ENCODE measurements around the gene ZNF790. TPM values are rescaled to one million over a fixed set of nuclear protein-coding genes. Genes with fewer than 3 reads are reported as not detected.
A peak's percentile ranks its signal among the peaks of the same experiment; 100 is the strongest.

ZNF790 gene
- 4.1 and 7.4 TPM in 2 replicates for total RNA-seq (2012; rRNA removed)

DNA sequence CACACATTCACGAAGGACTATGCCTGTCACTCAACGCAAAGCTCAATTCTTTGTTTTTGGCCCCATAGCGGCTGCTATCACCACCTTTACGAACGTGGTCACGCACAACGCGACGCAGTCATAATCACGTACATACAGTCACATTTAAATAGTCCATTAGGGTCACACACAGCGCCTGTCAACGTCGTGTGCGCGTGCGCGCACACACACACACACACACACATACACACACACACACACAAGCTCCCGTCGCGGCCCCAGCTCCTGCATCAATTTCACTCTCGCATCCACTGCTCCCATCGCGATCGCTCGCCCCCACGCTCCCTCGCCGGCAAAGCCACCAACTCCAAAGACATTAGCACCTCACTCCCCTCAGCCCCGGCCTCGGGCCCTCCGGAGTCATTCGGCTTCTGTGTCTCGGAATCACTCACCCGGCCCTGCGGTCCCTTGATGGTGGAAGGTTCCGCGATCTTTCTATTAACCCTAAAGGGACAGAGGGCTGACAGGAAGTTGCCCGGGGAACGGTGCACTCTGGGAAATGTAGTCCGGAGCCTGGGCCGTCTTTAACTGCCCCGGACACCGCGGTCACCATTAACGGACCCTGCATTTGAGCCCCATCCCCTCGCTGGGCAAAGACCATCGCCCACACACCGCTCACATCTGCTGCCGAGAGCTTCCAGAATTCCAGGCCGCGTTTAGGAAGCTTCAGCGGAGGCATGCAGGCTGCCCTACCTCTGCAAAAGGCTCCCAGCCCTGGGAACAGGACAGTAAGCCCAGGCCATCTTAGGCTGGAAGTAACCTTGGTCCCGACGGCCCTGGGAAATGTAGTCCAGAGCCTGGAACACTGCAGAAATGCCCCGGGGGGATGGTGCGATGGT, at the start of gene ZNF790:
Gene ZNF790 (minus strand): TSS at position 482 of the 878 bp plus-strand sequence. CDS start 12,768 bp downstream, outside the sequence.
- peak within 1 kb of the TSS; percentile 91 for H3K9ac ChIP-seq (ENCODE audit: low read depth, low read length)
- peaks cover 16% of the 10 kb centered on the region for H3K4me1 ChIP-seq (ENCODE audit: control insufficient read depth, insufficient read depth, low read length)
- H3K27me3 ChIP-seq (ENCODE audit: control insufficient read depth, insufficient read depth, low read length): no peaks in the 10 kb centered on the region
- peak within 1 kb of the TSS; percentile 95 for H3K4me3 ChIP-seq (ENCODE audit: low read length)
- H3K4me2 ChIP-seq (ENCODE audit: low read length): peak within 1 kb of the TSS; percentile 95
- H3K9me3 ChIP-seq (replicated peaks; ENCODE audit: low read length): peaks cover 8% of the 10 kb centered on the region
- H3K36me3 ChIP-seq (ENCODE audit: insufficient read depth, low read length): peaks cover 13% of the 10 kb centered on the region

DNA sequence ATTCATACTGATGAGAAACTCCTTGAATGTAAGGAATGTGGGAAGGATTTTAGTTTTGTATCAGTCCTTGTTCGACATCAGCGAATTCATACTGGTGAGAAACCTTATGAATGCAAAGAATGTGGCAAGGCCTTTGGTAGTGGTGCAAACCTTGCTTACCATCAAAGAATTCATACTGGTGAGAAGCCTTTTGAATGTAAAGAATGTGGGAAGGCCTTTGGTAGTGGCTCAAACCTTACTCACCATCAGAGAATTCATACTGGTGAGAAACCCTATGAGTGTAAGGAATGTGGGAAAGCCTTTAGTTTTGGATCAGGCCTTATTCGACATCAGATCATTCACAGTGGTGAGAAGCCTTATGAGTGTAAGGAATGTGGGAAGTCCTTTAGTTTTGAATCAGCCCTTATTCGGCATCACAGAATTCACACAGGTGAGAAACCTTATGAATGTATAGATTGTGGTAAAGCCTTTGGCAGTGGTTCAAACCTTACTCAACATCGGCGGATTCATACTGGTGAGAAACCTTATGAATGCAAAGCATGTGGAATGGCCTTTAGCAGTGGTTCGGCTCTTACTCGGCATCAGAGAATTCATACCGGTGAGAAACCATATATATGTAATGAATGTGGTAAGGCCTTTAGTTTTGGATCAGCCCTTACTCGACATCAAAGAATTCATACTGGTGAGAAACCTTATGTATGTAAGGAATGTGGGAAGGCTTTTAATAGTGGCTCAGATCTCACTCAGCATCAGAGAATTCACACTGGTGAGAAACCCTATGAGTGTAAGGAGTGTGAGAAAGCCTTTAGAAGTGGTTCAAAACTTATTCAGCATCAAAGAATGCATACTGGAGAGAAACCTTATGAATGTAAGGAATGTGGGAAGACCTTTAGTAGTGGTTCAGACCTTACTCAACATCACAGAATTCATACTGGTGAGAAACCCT, 39.1 kb upstream of the ZNF790 start:
- Histone ChIP-seq H3K4me1 (ENCODE audit: control insufficient read depth, insufficient read depth, low read length) (no peaks in the 10 kb centered on the region), H3K9ac (ENCODE audit: low read depth, low read length) (no peak overlapping the region), H3K4me2 (ENCODE audit: low read length) (no peak overlapping the region), H3K4me3 (ENCODE audit: low read length) (no peak overlapping the region), H3K27me3 (ENCODE audit: control insufficient read depth, insufficient read depth, low read length) (no peaks in the 10 kb centered on the region), H3K36me3 (ENCODE audit: insufficient read depth, low read length) (peaks cover 24% of the 10 kb centered on the region), H3K9me3 (replicated peaks; ENCODE audit: low read length) (peaks cover 48% of the 10 kb centered on the region)

DNA sequence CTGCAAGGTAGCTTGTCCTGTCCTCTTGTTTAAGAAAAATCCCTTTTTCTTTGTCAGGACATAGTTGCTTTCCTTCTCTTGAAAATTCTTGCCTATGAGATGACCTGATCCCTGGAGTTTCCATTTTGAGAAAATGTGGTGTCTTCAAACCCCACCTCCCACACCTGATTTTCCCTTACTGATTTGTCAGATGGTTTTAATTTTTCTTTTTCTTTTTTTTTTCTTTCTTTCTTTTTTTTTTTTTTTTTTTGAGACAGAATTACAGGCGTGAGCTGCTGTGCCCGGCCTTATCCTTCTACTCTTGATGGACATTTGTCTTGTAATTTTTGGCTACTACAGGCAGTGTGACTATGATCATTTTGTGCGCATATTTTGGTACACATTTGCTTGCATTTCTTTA, 13.7 kb upstream of the ZNF790 start:
- H3K9ac ChIP-seq (ENCODE audit: low read depth, low read length): peak overlapping the region; percentile 89
- H3K36me3 ChIP-seq (ENCODE audit: insufficient read depth, low read length): peaks cover 17% of the 10 kb centered on the region
- peak overlapping the region; percentile 98 for H3K4me2 ChIP-seq (ENCODE audit: low read length)
- H3K4me1 ChIP-seq (ENCODE audit: control insufficient read depth, insufficient read depth, low read length): peaks cover 5% of the 10 kb centered on the region
- H3K27me3 ChIP-seq (ENCODE audit: control insufficient read depth, insufficient read depth, low read length): no peaks in the 10 kb centered on the region
- H3K9me3 ChIP-seq (replicated peaks; ENCODE audit: low read length): peaks cover 3% of the 10 kb centered on the region
- H3K4me3 ChIP-seq (ENCODE audit: low read length): peak overlapping the region; percentile 99

DNA sequence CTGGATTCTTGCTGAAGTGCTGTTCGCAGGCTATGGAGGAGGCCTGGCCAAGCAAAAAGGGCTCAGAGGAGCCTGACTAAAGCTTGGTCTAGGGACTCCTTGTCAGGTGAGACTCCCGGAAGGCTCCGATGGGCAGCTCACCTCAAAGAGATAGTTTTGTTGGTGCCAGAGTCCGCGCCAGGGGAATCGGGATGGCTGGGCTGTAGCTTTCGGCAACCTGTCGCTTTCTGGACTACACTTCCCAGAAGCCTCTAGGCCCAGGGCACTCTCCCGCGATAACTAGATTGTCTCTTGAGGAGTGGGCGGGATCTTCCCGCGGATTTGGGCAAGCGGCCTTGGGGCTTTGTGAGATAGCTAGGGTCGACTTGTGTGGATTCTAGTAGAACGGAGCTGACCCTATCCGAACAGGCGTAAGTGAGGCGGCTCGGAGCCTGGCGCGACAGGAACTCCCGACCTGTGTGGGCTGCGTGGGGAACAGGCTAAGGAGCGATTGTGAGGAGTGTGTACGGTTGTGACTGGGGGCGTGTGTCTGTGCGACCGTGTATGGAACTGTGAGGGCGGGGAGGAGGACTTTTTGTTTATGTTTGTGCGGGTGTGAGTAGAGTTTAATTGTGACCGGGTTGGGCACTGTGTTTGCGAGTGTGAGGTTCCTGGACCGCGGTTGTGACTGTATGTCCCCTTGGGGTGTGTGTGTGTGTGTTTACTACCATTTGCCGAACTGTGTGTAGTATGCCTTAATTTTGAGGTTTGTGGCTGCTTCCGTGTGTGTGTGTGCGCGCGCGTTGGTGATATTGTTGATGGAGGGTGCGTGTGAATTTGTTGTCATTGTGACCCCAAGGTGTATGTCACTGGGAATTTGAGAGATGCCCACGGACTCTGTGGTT, 12.6 kb upstream of the ZNF790 start, which contains the start of gene ZNF345:
Gene ZNF345 (plus strand): TSS at position 318 of the 884 bp plus-strand sequence. CDS start 25,955 bp downstream, outside the sequence.
- peak within 1 kb of the TSS; percentile 98 for H3K4me2 ChIP-seq (ENCODE audit: low read length)

DNA sequence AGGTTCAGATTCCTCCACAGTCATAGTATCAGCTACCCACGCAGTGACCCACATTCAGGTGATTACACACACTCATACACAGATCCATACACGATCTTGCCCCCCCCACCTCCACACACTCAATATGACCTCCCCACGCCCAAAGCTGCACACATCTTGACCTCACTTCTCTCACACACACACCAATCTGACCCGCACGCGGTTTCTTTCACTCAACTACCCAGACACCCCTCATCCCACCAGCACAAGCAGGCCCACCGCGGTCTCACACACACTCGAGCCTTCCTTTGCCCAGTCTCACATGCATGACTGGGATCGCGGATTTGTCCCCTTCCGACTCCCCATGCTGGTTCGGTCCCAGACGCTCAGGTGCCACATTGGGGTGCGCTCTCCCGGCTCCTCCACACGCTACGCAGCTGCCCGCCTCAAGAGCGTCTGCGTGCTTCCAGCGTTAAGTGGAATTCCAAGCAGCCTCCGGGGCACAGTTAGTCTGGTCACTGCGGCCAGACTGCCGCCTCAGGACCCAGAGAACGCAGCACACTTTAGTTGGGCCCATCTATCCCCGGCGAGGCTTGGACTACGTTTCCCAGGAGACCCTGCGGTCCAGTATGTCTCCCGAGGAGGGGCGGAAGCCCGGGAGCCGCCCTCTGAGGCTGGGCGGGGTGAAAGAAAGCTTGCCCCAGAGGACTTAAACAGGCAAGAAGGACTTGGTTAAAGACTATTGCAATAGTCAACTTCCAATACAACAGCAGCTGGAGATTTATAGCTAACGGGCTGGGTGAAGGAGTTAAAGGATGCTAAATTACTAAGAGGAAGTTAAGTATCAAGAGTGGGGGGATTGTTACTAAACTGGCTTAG, 11.7 kb upstream of the ZNF790 start:
- Histone ChIP-seq H3K4me3 (ENCODE audit: low read length) (peak overlapping the region; percentile 99), H3K9me3 (replicated peaks; ENCODE audit: low read length) (no peaks in the 10 kb centered on the region), H3K27me3 (ENCODE audit: control insufficient read depth, insufficient read depth, low read length) (no peaks in the 10 kb centered on the region), H3K4me1 (ENCODE audit: control insufficient read depth, insufficient read depth, low read length) (peaks cover 5% of the 10 kb centered on the region), H3K36me3 (ENCODE audit: insufficient read depth, low read length) (peaks cover 11% of the 10 kb centered on the region), H3K9ac (ENCODE audit: low read depth, low read length) (peak overlapping the region; percentile 89), H3K4me2 (ENCODE audit: low read length) (peak overlapping the region; percentile 98)

More for the DNA sequence above, 12.6 kb upstream of the ZNF790 start, which contains the start of gene ZNF345:
- no peaks in the 10 kb centered on the region for H3K27me3 ChIP-seq (ENCODE audit: control insufficient read depth, insufficient read depth, low read length)
- H3K9me3 ChIP-seq (replicated peaks; ENCODE audit: low read length): peaks cover 2% of the 10 kb centered on the region
- H3K4me1 ChIP-seq (ENCODE audit: control insufficient read depth, insufficient read depth, low read length): peaks cover 5% of the 10 kb centered on the region
- peak within 1 kb of the TSS; percentile 89 for H3K9ac ChIP-seq (ENCODE audit: low read depth, low read length)
- H3K36me3 ChIP-seq (ENCODE audit: insufficient read depth, low read length): peaks cover 15% of the 10 kb centered on the region
- H3K4me3 ChIP-seq (ENCODE audit: low read length): peak within 1 kb of the TSS; percentile 99

DNA sequence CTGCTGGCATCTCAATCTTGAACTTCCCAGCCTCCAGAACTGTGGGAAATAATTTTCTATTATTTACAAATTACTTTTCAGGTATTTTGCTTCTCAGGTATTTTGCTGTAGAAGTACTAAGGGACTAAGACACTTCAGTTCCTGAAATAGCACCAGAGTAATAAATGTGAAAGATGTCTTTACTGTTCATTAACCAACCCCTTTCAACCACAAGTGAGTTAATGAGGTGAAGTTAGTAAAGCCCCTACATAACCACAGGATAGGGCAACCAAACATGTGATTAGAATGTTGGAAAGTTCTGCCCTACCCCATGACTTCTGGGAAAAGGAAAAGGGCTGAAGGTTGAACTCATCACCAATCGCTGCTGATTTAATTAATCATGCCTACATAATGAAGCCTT, 9.8 kb upstream of the ZNF790 start:
- peaks cover 5% of the 10 kb centered on the region for H3K36me3 ChIP-seq (ENCODE audit: insufficient read depth, low read length)

DNA sequence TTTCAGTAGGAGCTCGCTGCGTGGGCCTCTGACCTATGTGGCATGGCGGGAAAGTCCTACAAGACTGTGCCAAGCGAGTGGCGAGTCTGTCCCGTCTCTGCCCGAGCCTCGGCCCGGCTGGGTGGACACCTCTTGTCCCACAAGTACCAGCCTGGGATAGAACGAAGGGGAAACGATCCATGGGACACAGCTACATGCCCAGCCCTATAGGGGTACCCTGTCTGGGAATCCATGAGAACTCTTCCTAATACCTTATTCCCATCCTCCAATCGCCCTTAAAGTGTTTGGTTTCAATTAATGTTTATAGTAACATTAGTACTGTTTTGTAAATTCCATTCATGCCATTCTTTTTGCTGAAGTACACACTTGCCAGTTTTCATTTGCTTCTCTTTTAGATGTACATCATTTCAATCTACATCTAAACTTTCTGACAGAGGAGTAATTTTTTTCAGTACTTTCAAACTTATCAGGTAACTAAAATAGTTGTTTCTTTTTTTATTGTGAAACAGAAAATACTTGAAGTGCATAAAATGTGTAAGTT, 667 bp upstream of the ZNF790 start:
- Histone ChIP-seq H3K4me2 (ENCODE audit: low read length) (peak overlapping the region; percentile 95), H3K36me3 (ENCODE audit: insufficient read depth, low read length) (peaks cover 7% of the 10 kb centered on the region), H3K4me3 (ENCODE audit: low read length) (peak overlapping the region; percentile 95), H3K4me1 (ENCODE audit: control insufficient read depth, insufficient read depth, low read length) (peaks cover 16% of the 10 kb centered on the region), H3K9me3 (replicated peaks; ENCODE audit: low read length) (peaks cover 5% of the 10 kb centered on the region), H3K9ac (ENCODE audit: low read depth, low read length) (peak overlapping the region; percentile 91), H3K27me3 (ENCODE audit: control insufficient read depth, insufficient read depth, low read length) (no peaks in the 10 kb centered on the region)

More for the DNA sequence above, 9.8 kb upstream of the ZNF790 start:
- Histone ChIP-seq H3K9me3 (replicated peaks; ENCODE audit: low read length) (no peaks in the 10 kb centered on the region), H3K27me3 (ENCODE audit: control insufficient read depth, insufficient read depth, low read length) (no peaks in the 10 kb centered on the region), H3K4me2 (ENCODE audit: low read length) (no peak overlapping the region), H3K4me3 (ENCODE audit: low read length) (no peak overlapping the region), H3K9ac (ENCODE audit: low read depth, low read length) (no peak overlapping the region), H3K4me1 (ENCODE audit: control insufficient read depth, insufficient read depth, low read length) (peaks cover 5% of the 10 kb centered on the region)

DNA sequence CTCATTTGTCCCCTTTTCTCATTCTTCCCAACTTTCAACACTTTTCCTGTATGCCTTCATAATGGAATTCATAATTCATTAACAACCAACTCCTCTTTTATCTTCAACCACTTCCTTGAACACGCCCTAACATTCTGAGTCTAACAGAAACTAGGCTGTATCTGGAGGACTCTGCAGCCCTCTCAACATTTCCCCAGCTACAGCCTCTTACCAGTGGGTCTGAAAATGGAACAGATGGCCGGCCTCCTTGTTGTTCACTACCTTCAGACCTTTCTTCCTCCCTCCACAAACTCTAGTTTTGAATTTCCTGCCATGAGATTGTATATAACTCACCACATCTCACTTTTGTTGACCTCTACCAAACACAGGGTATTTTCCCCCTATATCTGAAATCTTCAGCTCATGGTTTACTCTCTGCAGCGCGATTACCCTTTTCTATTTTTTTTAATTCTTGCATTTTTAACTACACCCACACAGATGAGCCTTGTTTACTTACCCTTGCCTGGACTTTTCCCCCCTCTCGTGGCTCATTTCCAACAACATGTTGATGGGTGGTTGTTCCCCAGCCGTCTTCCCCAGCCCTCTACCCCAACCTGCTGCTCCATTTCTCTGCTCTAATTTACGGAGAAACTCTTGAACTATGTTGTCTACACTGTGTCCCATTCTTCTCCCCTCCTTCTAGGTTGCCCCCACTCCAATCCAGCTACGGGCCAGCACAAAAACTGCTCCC, 846 bp downstream of the ZNF790 start:
- no peaks in the 10 kb centered on the region for H3K27me3 ChIP-seq (ENCODE audit: control insufficient read depth, insufficient read depth, low read length)
- peak overlapping the region; percentile 95 for H3K4me3 ChIP-seq (ENCODE audit: low read length)
- peak overlapping the region; percentile 91 for H3K9ac ChIP-seq (ENCODE audit: low read depth, low read length)
- peaks cover 16% of the 10 kb centered on the region for H3K4me1 ChIP-seq (ENCODE audit: control insufficient read depth, insufficient read depth, low read length)
- H3K4me2 ChIP-seq (ENCODE audit: low read length): peak overlapping the region; percentile 95
- peaks cover 21% of the 10 kb centered on the region for H3K36me3 ChIP-seq (ENCODE audit: insufficient read depth, low read length)
- H3K9me3 ChIP-seq (replicated peaks; ENCODE audit: low read length): peaks cover 13% of the 10 kb centered on the region

DNA sequence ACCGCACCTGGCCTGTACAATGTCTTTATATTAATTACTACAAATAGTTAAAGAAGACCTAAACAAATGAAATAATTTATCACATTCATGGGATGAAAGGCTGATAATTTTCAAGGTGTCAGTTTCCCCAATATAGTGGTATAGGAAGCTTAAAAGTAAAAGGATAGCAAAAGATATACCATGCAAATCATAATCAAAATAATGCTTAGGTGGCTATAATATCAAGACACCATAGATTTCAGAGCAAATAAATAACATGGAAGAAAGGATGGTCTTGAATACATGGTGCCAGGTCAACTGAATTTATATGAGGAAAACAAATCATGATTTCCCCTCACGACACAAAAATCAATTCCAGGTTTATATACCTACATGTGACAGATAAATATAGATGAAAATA, 4.8 kb downstream of the ZNF790 start:
- peaks cover 49% of the 10 kb centered on the region for H3K36me3 ChIP-seq (ENCODE audit: insufficient read depth, low read length)
- H3K4me1 ChIP-seq (ENCODE audit: control insufficient read depth, insufficient read depth, low read length): peaks cover 7% of the 10 kb centered on the region
- H3K4me2 ChIP-seq (ENCODE audit: low read length): no peak overlapping the region
- H3K4me3 ChIP-seq (ENCODE audit: low read length): no peak overlapping the region
- peaks cover 30% of the 10 kb centered on the region for H3K9me3 ChIP-seq (replicated peaks; ENCODE audit: low read length)
- no peak overlapping the region for H3K9ac ChIP-seq (ENCODE audit: low read depth, low read length)
- H3K27me3 ChIP-seq (ENCODE audit: control insufficient read depth, insufficient read depth, low read length): no peaks in the 10 kb centered on the region

Data from skeletal muscle satellite cell (primary cell).